ENCODE results near the gene PHF11. TPM values are rescaled to one million over a fixed set of nuclear protein-coding genes. Genes with fewer than 3 reads are reported as not detected.

The PHF11 gene
- polyA plus RNA-seq, 1 donor (not counting 4 experiments of a cell fraction or from before 2014, with no cell fraction given): 32.9 TPM

DNA sequence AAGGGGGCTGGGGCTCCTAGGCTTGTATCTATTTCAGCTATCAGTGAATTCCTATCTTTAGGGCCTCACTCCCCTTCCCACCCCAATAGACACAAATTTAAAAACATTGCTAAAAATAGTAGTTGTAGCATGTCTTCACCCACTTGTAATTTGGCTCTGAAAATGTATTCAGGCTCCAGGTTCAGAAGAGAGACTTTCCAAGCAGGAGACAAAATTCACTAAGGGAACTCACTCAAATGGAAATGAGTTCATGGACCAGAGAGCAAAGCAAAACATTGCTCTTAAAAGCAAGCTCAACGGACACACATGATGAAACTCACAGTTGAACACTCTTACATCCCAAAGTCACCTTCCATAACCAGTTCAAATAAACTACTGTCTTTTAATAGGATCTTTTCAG, 36.8 kb downstream of the PHF11 start:
- no peak for DNase-seq (ENCODE audit: low read depth, low spot score)
- dilution Hi-C loops (cut with MboI; ENCODE audit: extremely low pct_ligation_motif_present, low sequenced_read_pairs): no loop called here
- Histone ChIP-seq H3K9me3 (ENCODE audit: control insufficient read depth, low read depth, low read length) (no peaks in the 10 kb centered on the region), H4K20me1 (ENCODE audit: control insufficient read depth, extremely low read depth, insufficient read depth, low read length) (no peaks in the 10 kb centered on the region), H3K27me3 (ENCODE audit: control insufficient read depth, extremely low read depth, insufficient read depth, low read length) (no peaks in the 10 kb centered on the region), H3K27ac (ENCODE audit: control insufficient read depth, insufficient read depth, low read length) (no peak overlapping the region), H2AFZ (ENCODE audit: control insufficient read depth, low read length) (no peak overlapping the region), H3K4me1 (ENCODE audit: control insufficient read depth, extremely low read depth, insufficient read depth, low read length) (no peaks in the 10 kb centered on the region), H3K9ac (ENCODE audit: control insufficient read depth, extremely low read depth, insufficient read depth, low read length) (no peak overlapping the region), H3K36me3 (ENCODE audit: control insufficient read depth in 2 of 2, extremely low read depth in 1 of 2, insufficient read depth in 2 of 2, low read length in 2 of 2) (peaks cover 12 to 17% of the 10 kb centered on the region in 2 experiments), H3K79me2 (ENCODE audit: control insufficient read depth, insufficient read depth, low read length) (no peaks in the 10 kb centered on the region), H3K4me2 (ENCODE audit: control insufficient read depth, extremely low read depth, insufficient read depth, low read depth, low read length) (no peak overlapping the region), H3K4me3 (ENCODE audit: control insufficient read depth in 2 of 3, extremely low read depth in 1 of 3, insufficient read depth in 2 of 3, low read depth in 1 of 3, low read length in 3 of 3) (no peak overlapping the region), H3K9me1 (ENCODE audit: control insufficient read depth, extremely low read depth, insufficient read depth, low read length) (no peaks in the 10 kb centered on the region)
- FAIRE-seq: no peak
- no peak for TF ChIP-seq CTCF (optimal IDR thresholded peaks at IDR 0.05 in 1 of 3, IDR thresholded peaks at IDR 0.05 in 1 of 3, conservative IDR thresholded peaks at IDR 0.05 in 1 of 3; ENCODE audit: extremely low read depth in 1 of 3, insufficient read depth in 2 of 3, low read length in 3 of 3)
- no peak for TF ChIP-seq EZH2 (IDR thresholded peaks at IDR 0.05; ENCODE audit: low read length)

GRCh38 chr13:49533011-49533410, 37.3 kb downstream of the PHF11 start:
- Histone ChIP-seq H3K27ac (ENCODE audit: control insufficient read depth, insufficient read depth, low read length) (no peak overlapping the region), H3K27me3 (ENCODE audit: control insufficient read depth, extremely low read depth, insufficient read depth, low read length) (no peaks in the 10 kb centered on the region), H3K4me1 (ENCODE audit: control insufficient read depth, extremely low read depth, insufficient read depth, low read length) (no peaks in the 10 kb centered on the region), H3K9me3 (ENCODE audit: control insufficient read depth, low read depth, low read length) (no peaks in the 10 kb centered on the region), H3K79me2 (ENCODE audit: control insufficient read depth, insufficient read depth, low read length) (no peaks in the 10 kb centered on the region), H3K9ac (ENCODE audit: control insufficient read depth, extremely low read depth, insufficient read depth, low read length) (no peak overlapping the region), H3K4me3 (ENCODE audit: control insufficient read depth in 2 of 3, extremely low read depth in 1 of 3, insufficient read depth in 2 of 3, low read depth in 1 of 3, low read length in 3 of 3) (no peak overlapping the region), H3K4me2 (ENCODE audit: control insufficient read depth, extremely low read depth, insufficient read depth, low read depth, low read length) (no peak overlapping the region), H3K9me1 (ENCODE audit: control insufficient read depth, extremely low read depth, insufficient read depth, low read length) (no peaks in the 10 kb centered on the region), H3K36me3 (ENCODE audit: control insufficient read depth in 2 of 2, extremely low read depth in 1 of 2, insufficient read depth in 2 of 2, low read length in 2 of 2) (peaks cover 12 to 19% of the 10 kb centered on the region in 2 experiments), H4K20me1 (ENCODE audit: control insufficient read depth, extremely low read depth, insufficient read depth, low read length) (no peaks in the 10 kb centered on the region), H2AFZ (ENCODE audit: control insufficient read depth, low read length) (no peak overlapping the region)
- no peak for TF ChIP-seq EZH2 (IDR thresholded peaks at IDR 0.05; ENCODE audit: low read length)
- no peak for TF ChIP-seq CTCF (optimal IDR thresholded peaks at IDR 0.05 in 1 of 3, IDR thresholded peaks at IDR 0.05 in 1 of 3, conservative IDR thresholded peaks at IDR 0.05 in 1 of 3; ENCODE audit: extremely low read depth in 1 of 3, insufficient read depth in 2 of 3, low read length in 3 of 3)
- DNase-seq (ENCODE audit: low read depth, low spot score) (no peak), FAIRE-seq (no peak)
- dilution Hi-C loops (cut with MboI; ENCODE audit: extremely low pct_ligation_motif_present, low sequenced_read_pairs): no loop called here
